NCI-H1930 (cell line): ENCODE measurements around the gene COL5A1.

Experiments
- DNase-seq, 2 experiments: peaks; one replicate each; lab custom pipeline; 2025; lab: John Stamatoyannopoulos, UW

COL5A1 gene

GRCh38 chr9:134626069-134626423 lies 15.6 kb upstream of the COL5A1 start:
- DNase-seq, result no peak

DNA sequence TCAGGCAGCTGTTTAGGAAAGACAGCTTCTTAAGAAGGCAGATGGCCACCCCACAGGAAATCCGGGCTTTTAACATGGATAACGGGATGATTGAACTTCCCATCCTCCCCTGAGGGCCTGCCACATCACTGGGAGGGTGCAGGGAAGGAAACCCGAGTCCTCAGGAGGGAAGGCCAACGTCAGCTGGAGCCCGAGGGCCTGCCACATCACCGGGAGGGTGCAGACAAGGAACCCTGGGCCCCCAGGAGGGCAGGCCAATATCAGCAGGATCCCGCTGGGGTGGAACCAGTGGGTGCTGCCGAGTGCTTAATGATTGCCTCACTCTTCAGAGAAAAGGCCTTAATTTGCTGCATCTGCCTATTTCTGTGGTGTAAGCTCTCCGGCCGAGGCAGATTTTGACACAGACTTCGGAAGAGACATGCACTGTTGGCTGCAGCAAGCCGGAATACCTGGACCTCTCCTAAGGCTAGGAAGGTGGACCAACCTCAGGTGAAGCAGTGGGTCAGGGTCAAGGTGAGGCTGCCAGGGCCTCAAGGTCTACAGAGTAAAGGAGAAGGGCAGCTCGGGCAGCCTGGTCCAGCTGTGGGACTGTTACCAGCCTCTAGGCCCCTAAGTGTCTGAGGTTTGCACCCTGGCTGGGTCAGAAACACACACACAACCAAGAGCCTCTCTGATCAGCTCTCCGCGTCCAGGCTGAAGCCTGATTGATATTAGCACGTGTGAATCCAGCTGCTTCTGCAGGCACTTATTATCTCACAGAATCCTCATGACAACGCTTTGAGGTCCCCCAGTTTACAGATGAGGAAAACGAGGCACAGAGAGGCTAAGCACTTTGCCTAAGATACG lies 14.8 kb upstream of the COL5A1 start:
- no peak for DNase-seq

GRCh38 chr9:134627417-134628353 lies 13.9 kb upstream of the COL5A1 start:
- no peak for DNase-seq

GRCh38 chr9:134628354-134628736 lies 13.3 kb upstream of the COL5A1 start:
- DNase-seq, result no peak

- no peak for DNase-seq
Measured at GRCh38 chr9:134629061-134629585, 12.5 kb upstream of the COL5A1 start.

DNA sequence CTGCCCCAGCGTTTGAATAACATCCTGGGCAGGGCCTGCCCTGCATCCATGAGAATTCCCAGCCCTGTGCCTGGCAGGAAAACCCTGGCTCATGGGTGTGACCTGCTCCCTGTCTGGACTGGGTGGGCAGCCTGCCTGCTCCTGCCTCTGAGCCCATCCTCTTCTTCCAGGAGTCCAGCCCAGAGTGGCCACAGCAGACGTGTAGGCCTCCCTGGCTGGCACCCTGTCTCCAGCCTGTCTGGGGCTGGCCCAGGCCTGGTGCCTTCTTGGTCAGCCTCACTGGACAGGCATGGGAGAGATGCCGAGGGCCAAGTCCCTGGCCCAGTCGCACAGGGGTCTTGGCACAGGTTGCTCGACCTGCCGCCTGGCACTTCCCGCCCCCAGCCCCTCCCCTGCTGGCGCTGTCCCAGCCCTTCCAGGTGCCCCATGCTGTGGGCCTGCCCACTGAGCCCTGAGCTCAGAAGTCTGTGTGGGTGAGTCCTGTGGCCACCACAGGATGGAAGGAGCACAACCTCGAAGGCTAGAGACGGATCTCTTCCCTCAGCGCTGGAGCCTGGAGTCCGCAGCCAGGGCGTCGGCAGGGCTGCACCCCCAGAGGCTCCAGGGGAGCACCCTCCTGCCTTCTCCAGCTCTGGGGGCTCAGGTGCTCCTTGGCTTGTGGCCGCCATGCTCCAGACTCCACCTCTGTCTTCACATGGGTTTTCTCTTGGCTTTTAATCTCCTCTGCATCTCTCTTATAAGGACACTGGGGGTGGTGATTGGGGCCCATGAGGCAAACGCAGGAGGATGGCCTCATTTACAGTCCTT lies 11.8 kb upstream of the COL5A1 start:
- DNase-seq, result no peak

GRCh38 chr9:134630393-134630790 lies 11.2 kb upstream of the COL5A1 start:
- DNase-seq, result no peak

DNA sequence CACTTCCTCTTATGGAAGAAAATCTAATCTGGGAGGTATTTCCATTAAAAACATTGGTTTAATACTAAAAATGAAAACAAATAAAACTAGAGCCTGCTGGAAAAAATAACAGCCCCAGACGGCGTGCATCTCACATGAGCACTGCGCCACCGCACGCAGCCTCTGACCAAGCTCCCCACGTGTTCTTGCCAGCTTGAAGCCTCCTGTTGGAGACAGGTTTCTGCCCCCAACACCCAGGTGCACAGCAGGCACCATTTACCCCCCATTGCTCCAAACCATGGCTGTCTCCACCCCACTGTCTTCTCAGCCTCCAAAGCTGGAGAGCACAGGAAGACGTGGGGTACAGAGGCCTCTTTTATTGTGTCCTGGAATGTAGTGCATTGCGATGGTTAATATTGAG lies 10.7 kb upstream of the COL5A1 start:
- no peak for DNase-seq

- no peak for DNase-seq
Measured at GRCh38 chr9:134631881-134632280, 9.7 kb upstream of the COL5A1 start.

GRCh38 chr9:134632329-134632728 lies 9.3 kb upstream of the COL5A1 start:
- no peak for DNase-seq

GRCh38 chr9:134633362-134634142 lies 8.1 kb upstream of the COL5A1 start:
- DNase-seq, result no peak

- DNase-seq, result no peak
Measured at GRCh38 chr9:134634176-134634575, 7.4 kb upstream of the COL5A1 start.

DNA sequence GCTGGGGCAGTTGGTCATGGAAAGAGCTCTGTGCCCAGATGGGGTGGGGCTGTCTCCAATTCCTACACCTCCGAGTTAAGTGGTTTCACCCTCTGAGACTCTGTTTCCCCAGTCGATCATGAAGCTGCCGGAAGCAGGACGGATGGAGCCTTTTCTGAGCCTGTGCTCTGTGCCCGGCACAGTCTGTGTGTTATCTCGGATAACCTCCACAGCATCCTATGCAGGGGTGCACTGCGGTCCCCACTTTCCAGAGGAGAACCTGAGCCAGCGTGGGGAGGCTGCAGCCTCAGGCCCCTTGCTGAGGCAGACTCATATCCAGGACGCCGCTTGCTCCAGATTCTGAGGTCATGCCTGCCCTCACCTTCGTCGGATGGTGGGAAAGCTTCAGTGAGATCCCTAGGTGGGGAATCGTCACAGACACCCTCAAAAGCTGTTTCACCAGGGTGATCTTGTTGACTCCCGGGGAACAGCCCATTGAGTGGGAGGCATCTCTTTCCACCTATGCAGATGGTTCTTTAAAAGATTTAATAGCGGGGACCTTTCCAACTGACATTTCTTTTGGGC lies 6.9 kb upstream of the COL5A1 start:
- DNase-seq, result no peak

- no peak for DNase-seq
Measured at GRCh38 chr9:134635351-134636148, 6.1 kb upstream of the COL5A1 start.

- DNase-seq, result no peak
Measured at GRCh38 chr9:134636149-134636507, 5.5 kb upstream of the COL5A1 start.

- DNase-seq, result no peak
Measured at GRCh38 chr9:134637241-134637640, 4.4 kb upstream of the COL5A1 start.

DNA sequence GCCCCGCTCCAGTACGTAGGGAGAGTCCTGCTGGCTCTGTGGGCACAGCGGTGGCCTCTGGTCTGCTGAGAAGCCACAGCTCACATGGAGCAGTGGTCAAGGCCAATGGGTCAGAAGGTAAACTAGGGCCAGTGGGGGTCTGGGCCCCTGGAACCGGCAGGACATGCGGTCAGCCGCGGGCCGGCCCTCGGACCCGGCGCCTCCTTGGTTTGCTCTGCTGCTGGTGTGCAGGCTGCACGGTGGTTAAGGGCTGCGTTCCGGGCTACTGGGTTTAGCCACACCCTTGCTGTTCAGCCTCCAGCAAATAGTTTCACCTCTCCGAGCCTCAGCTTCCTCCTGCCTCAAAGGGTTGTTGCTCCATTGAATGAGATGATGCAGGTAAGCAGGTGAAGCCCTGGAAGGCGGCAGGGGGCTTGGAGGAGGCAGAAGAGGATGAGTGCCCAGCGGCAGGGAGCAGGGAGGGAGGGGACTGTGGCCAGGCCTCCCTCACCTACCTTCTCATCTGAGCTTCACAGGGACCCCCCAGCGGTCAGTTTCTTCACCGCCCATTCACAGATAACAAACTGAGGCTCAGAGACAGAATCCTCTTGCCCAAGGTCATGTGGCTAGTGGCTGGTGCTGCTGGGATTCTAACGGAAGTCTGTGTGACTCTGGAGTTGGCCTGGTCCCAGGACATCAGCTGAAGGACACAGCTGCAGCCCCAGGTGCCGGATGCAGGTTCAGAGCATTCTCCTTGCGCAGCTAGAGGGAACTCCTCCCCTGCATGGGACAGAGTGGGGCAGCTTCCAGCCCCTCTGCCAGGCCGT lies 3.7 kb upstream of the COL5A1 start:
- no peak for DNase-seq

DNA sequence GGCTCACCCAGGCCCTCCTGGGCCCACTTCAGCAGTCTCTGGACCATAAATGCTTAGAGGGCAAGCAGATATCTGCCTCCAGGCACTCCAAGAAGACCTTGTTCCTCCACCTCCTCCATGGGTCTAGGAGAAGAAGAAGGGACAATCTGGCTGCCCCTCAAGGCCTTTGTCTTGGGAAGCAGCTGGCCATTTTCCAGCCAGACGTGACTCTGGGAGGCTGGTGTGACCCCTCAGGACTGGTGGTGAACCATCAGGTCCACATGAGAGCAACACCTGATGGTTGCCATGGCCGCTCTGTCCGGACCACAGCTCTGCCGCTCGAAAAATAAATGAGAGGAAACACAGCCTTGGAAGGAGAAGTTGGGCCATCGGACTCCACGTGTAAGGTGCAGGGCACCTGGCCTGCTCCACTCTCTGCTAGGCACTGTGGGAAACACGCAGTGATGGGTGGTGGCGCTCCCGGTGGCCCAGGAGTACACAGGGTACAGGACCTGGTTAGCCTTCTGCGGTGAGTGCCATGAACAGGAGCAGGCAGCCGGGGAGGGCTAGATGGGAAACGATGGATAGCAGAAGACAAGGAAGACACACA lies 3.0 kb upstream of the COL5A1 start:
- no peak for DNase-seq

- DNase-seq, result no peak
Measured at GRCh38 chr9:134639994-134640393, 1.6 kb upstream of the COL5A1 start.
